ENCODE results near the gene MBTD1. TPM values are rescaled to one million over a fixed set of nuclear protein-coding genes. Genes with fewer than 3 reads are reported as not detected.
"Not testable (repeated sequence)": the region's sequence is repeated elsewhere in the genome, so short reads cannot be mapped to it uniquely, and the experiment has no call there.

The MBTD1 gene
- total RNA-seq, 1 experiment from 2014 or later = 18.7 TPM

- CTCF ChIA-PET = interaction anchor here (0.6 to 1.3 kb wide), 2 partner anchors 35 to 237 kb away, joined by 3 to 4 read pairs; no protein-coding TSS in a partner anchor
- Histone ChIP-seq H3K9me3 (ENCODE audit: low read depth, low read length, poor library complexity, severe bottlenecking) (no peaks in the 10 kb centered on the region), H3K4me3 (ENCODE audit: low read depth, low read length, poor library complexity, severe bottlenecking) (no peak overlapping the region), H3K36me3 (ENCODE audit: insufficient read depth, low read length, poor library complexity, severe bottlenecking) (peaks cover 5% of the 10 kb centered on the region), H3K27ac (ENCODE audit: low read depth, low read length, poor library complexity, severe bottlenecking) (no peak overlapping the region), H3K27me3 (replicated peaks; ENCODE audit: insufficient read depth, low read depth, low read length, poor library complexity) (no peaks in the 10 kb centered on the region), H3K4me1 (ENCODE audit: insufficient read depth, low read length, poor library complexity, severe bottlenecking) (no peaks in the 10 kb centered on the region)
- BruUV-seq (replicated peaks) = no TSS peak
- POLR2A ChIA-PET (ENCODE audit: low non-redundant PET) = no interaction called here
- TF ChIP-seq, protein P1, sequence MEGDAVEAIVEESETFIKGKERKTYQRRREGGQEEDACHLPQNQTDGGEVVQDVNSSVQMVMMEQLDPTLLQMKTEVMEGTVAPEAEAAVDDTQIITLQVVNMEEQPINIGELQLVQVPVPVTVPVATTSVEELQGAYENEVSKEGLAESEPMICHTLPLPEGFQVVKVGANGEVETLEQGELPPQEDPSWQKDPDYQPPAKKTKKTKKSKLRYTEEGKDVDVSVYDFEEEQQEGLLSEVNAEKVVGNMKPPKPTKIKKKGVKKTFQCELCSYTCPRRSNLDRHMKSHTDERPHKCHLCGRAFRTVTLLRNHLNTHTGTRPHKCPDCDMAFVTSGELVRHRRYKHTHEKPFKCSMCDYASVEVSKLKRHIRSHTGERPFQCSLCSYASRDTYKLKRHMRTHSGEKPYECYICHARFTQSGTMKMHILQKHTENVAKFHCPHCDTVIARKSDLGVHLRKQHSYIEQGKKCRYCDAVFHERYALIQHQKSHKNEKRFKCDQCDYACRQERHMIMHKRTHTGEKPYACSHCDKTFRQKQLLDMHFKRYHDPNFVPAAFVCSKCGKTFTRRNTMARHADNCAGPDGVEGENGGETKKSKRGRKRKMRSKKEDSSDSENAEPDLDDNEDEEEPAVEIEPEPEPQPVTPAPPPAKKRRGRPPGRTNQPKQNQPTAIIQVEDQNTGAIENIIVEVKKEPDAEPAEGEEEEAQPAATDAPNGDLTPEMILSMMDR (conservative IDR thresholded peaks at IDR 0.05; ENCODE audit: low read depth, low read length) = peak; percentile 82
- TF ChIP-seq EZH2 (IDR thresholded peaks at IDR 0.05; ENCODE audit: borderline replicate concordance, low read depth, low read length, poor library complexity, severe bottlenecking) = no peak
- peak; percentile 68 for DNase-seq (ENCODE audit: low spot score)
- intact Hi-C loops (cut with micrococcal nuclease; ENCODE audit: unreplicated experiment) = loop anchor here (10.0 kb wide), 2 partner anchors 236 to 806 kb away; no protein-coding TSS in a partner anchor
These were observed 38.9 kb upstream of the MBTD1 start for GRCh38 chr17:51298508-51299371.

DNA sequence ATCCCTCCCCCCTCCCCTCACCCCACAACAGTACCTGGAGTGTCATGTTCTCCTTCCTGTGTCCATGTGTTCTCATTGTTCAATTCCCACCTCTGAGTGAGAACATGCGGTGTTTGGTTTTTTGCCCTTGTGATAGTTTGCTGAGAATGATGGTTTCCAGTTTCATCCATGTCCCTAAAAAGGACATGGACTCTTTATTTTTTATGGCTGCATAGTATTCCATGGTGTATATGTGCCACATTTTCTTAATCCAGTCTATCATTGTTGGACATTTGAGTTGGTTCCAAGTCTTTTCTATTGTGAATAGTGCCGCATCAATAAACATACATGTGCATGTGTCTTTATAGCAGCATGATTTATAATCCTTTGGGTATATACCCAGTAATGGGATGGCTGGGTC lies 34.5 kb upstream of the MBTD1 start:
- CTCF ChIA-PET; DNase-seq (ENCODE audit: low spot score); H3K4me1 ChIP-seq (ENCODE audit: insufficient read depth, low read length, poor library complexity, severe bottlenecking); H3K4me3 ChIP-seq (ENCODE audit: low read depth, low read length, poor library complexity, severe bottlenecking); POLR2A ChIA-PET (ENCODE audit: low non-redundant PET); H3K27ac ChIP-seq (ENCODE audit: low read depth, low read length, poor library complexity, severe bottlenecking); H3K9me3 ChIP-seq (ENCODE audit: low read depth, low read length, poor library complexity, severe bottlenecking); H3K27me3 ChIP-seq (replicated peaks; ENCODE audit: insufficient read depth, low read depth, low read length, poor library complexity); BruUV-seq (replicated peaks): not testable (repeated sequence)
- intact Hi-C loops (cut with micrococcal nuclease; ENCODE audit: unreplicated experiment) = loop anchor here (10.0 kb wide), 2 partner anchors 240 to 810 kb away; no protein-coding TSS in a partner anchor
- peaks cover 30% of the 10 kb centered on the region for H3K36me3 ChIP-seq (ENCODE audit: insufficient read depth, low read length, poor library complexity, severe bottlenecking)

DNA sequence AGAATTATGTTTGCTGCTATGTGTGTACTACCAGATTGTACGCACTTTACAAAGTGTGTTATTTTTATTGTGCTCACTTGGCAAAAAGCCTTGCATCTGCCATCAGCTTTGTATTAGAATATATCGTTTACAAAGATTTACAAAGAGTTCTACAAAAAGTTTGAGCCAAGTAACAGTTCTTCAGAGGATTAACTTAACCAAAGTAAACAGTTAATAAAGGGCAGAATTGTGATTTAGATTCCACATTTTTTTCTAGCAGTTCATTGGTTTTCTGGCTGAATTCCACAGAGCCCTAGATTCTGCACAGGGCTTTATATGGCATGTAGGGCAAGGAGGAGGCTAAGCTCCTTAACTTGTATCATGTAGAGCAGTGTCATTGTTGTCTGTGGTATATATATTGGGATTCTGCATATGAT lies 29.9 kb upstream of the MBTD1 start:
- Histone ChIP-seq H3K4me1 (ENCODE audit: insufficient read depth, low read length, poor library complexity, severe bottlenecking) (no peaks in the 10 kb centered on the region), H3K27ac (ENCODE audit: low read depth, low read length, poor library complexity, severe bottlenecking) (no peak overlapping the region), H3K36me3 (ENCODE audit: insufficient read depth, low read length, poor library complexity, severe bottlenecking) (peaks cover 71% of the 10 kb centered on the region), H3K9me3 (ENCODE audit: low read depth, low read length, poor library complexity, severe bottlenecking) (no peaks in the 10 kb centered on the region), H3K4me3 (ENCODE audit: low read depth, low read length, poor library complexity, severe bottlenecking) (no peak overlapping the region), H3K27me3 (replicated peaks; ENCODE audit: insufficient read depth, low read depth, low read length, poor library complexity) (no peaks in the 10 kb centered on the region)
- no peak for TF ChIP-seq EZH2 (IDR thresholded peaks at IDR 0.05; ENCODE audit: borderline replicate concordance, low read depth, low read length, poor library complexity, severe bottlenecking)
- TF ChIP-seq, protein P1 (conservative IDR thresholded peaks at IDR 0.05; ENCODE audit: low read depth, low read length) = no peak
- BruUV-seq (replicated peaks) = no TSS peak
- ChIA-PET CTCF (no interaction called here), POLR2A (ENCODE audit: low non-redundant PET) (interaction anchor here (0.7 kb wide), 1 partner anchor 1651 kb away, joined by 4 read pairs; no protein-coding TSS in a partner anchor)
- intact Hi-C loops (cut with micrococcal nuclease; ENCODE audit: unreplicated experiment) = loop anchor here (10.0 kb wide), 2 partner anchors 245 to 815 kb away; no protein-coding TSS in a partner anchor
- DNase-seq (ENCODE audit: low spot score) = no peak
